ENCODE data around the gene KBTBD4.
"Not testable (repeated sequence)": the region's sequence is repeated elsewhere in the genome, so short reads cannot be mapped to it uniquely, and the experiment has no call there.

The KBTBD4 gene

DNA sequence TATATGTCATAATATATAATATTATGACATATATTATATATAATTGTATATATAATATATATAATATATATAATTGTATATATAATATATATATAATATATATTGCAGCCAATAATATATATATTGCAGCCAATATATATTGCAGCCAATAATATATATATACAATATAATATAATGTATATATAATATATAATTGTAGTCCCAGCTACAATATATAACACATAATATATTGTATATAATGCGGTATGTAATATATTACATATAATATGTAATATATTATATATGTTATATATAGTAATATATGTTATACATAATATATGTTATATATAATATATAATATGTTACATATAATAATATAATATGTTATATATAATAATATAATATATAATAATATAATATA is 20.1 kb downstream of the KBTBD4 start:
- no peak for DNase-seq

GRCh38 chr11:47557004-47557403 is 21.8 kb downstream of the KBTBD4 start:
- DNase-seq = not testable (repeated sequence)

DNA sequence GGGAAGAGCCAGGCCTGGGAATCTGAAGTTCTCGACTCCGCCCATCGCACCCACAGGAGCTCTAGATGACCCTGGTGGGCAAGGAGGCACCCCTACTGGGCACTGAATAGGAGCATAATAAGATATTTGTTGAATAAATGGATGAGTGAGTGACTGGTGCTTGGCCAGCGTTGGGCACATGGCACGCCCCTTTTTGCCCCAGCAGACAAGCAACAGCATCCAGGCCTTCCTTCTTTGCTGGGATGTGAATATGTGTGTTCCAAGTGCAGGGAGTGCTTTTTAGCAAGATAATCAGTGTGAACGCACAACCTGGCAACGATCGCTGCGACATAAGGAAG is 25.4 kb downstream of the KBTBD4 start:
- no peak for DNase-seq

GRCh38 chr11:47552566-47553405 is 26.0 kb downstream of the KBTBD4 start, which contains the start of gene CELF1:
CELF1 (minus strand) TSS chr11:47553132; CDS start chr11:47499523, 53,609 bp downstream.
- DNase-seq = peak; percentile 92

GRCh38 chr11:47552056-47552565 is 26.7 kb downstream of the KBTBD4 start:
- DNase-seq = no peak

DNA sequence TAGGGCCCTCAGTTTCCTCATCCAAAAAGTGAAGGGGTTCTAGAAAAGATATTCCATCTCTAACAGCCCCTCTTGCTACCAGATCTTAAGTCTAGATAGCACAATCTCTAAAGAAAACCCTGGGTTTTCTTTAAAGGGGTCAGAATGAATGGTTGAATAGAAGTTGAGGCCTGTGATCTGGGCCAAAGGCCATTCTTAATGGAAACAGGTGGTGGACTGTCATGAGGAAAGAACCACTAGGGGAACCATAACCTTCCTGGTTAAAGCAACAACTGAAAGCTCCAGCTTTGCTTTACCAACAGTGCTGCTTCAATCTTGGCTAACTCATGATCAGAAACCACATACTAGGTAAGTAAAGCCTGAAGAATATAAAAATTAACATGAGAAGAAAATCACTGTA is 27.7 kb downstream of the KBTBD4 start:
- DNase-seq = no peak

- no peak for DNase-seq
These were observed 28.3 kb downstream of the KBTBD4 start for GRCh38 chr11:47550288-47551047.

- not testable (repeated sequence) for DNase-seq
These were observed 32.5 kb downstream of the KBTBD4 start for GRCh38 chr11:47546274-47546673.

DNA sequence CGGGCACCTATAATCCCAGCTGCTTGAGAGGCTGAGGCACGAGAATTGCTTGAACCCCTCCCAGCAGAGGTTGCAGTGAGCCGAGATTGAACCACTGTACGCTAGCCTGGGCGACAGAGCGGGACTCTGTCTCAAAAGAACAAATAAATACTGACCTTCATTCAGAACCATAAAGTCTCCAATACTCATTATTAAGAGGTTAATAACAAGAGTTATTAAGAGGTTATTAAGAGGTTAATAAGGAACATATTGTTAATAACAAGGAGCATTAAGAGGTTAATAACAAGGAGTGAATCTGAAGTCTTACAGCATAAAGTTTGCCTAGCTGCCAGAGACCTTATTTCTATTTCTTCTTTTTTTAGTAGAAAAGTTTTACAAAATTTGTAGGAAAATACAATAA is 33.5 kb downstream of the KBTBD4 start:
- no peak for DNase-seq

- no peak for DNase-seq
These were observed 37.7 kb downstream of the KBTBD4 start for GRCh38 chr11:47541070-47541469.

DNA sequence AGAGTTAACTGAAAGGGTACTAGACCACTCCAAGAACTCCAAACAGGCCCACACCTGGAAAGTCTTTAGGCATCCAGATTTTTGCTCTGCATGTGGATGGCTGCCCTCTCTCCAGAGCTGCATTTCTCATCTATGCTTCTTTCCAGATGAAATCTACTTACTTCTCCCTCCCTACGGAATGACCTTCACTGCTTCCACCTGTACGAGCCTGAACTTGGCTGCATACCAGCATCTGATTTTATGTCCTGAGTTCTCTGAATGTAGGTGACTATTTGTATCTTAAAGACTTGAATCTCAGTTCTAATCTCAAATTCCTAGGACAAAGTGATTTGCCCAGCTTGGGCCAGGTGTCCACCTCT is 39.1 kb downstream of the KBTBD4 start:
- no peak for DNase-seq

DNA sequence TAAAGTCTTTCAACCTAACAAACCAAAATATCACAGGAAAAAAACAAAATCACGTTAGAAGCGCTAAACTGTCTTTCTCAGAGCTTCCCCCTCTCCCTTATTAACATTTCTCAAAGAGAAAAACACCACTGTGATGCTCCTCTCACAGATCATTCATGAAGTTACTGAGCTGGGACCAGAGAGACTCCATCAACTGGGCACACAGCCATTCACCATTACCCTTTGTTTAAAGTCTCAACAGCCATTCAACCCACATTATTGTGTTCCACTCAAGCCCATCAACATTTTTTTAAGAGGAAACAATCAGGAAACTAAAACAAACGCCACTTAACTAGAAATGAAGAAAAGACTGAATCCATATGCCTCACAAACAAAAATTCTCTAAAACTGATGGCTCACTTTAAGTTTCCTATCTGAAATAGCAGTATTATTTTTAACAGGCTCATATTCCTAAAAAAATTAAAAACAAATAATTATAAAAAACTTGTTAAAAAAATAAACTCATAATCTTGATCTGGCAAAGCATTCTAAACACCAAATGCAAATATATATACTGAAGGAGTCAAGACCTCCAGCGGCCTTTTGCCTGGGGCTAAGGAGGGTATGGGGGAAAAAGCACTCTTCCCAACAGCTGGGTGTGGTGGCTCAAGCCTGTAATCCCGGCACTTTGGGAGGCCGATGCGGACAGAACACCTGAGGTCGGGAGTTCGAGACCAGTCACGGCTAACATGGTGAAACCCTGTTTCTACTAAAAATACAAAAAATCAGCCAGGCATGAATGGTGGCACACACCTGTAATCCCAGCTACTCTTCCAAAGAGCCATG is 39.8 kb downstream of the KBTBD4 start:
- DNase-seq = no peak

DNA sequence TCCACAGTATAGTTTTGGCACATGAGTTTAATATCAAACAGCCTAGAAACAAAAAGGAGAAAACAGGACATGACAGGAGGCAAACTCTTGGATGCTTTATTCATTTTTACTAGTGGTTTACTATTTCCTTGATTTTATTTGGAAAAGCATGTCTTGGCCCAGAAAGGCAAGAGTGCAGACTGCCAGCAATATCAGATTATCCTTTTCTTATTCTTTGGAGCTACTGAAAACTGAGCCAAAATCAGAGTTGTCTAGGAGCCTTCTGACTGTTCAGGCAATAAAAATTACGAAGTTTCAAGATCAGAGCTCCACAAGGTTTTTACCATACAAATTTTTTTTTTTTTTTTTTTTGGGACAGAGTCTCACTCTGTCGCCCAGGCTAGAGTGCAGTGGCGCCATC is 41.9 kb downstream of the KBTBD4 start:
- no peak for DNase-seq

DNA sequence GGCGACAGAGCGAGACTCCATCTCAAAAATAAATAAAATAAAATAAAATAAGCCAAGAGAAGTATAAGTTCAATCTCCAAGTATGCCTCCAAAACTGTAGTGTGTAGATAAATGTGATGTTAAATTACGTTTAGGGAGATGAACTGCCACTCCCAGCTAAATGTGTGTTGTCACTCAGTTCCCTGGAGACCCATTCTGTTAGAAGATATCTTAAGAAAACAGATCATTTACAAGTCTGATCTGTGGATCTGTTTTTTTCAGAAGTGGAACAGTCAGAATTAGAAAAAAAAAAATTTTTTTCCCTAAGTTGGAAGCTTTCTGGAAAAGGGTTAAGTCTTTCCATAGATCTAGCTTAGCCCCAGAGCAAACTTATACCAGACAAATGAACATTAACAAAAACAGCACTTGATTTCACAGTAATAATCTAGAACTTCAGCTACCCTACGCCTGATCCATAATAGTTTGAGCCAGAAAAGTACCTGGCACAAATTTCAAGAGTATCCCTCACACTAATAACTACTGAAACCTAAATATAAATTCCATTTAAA is 44.0 kb downstream of the KBTBD4 start:
- no peak for DNase-seq

- no peak for DNase-seq
These were observed 45.0 kb downstream of the KBTBD4 start for GRCh38 chr11:47533690-47534151.

DNA sequence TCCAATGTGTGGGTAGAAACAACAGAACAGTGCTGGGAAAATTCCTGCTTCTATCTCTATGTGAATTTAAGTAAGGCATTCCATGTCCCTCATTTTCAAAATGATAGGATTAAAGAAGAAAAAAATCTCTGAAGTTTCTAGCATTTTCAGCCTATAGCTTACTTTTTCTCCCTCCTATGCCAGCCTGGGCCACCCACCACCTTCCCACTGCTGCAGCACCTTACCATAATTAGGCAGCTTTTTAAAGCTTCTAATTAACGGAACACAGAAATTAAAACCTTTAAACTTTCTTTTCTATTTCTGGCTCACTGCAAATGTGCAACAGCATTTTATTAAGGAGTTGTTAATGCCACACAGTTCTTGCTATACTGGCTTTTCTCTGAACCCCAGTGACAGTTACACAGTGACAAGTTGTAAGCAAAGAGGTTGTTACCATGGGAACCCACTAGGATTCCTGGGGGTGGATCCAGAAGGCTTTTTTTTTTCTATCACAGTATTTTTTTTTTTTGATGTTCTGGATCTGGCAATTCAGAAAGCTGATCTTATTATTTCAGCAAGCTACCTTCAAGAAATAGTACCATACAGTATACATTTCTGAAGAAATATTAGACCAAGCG is 46.1 kb downstream of the KBTBD4 start:
- DNase-seq = no peak

GRCh38 chr11:47531666-47532065 is 47.1 kb downstream of the KBTBD4 start:
- DNase-seq = no peak

DNA sequence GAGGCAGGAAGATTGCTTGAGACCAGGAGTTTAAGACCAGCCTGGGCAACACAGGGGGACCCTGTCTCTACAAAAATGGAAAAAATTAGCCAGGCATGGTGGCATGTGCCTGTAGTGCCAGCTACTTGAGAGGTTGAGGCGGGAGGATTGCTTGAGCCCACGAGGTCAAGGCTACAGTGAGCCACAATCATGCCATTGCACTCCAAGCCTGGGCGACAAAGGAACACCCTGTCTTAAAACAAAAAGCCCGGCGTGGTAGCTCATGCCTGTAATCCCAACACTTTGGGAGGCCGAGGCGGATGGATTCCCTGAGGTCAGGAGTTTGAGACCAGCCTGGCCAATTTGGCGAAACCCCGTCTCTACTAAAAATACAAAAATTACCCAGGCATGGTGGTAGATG is 48.0 kb downstream of the KBTBD4 start:
- not testable (repeated sequence) for DNase-seq

DNA sequence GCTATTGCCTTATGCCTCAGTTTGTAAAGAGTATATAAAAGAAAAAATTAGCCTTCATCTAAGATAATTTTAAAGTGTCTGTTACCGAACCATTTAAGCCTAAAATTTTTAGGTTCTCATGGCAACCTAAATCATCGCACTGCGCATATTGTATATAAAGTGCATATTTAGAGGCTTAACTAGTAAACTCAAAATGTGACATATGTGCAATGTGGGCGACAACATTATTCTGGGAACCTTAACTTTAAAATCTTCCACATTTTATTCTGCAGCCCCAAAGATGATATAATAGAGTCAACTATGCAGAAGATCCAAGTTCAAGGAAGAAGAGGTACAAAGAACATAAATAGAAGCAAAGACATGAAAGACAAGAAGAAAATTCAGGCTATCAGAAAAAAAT is 48.8 kb downstream of the KBTBD4 start:
- DNase-seq = no peak

DNA sequence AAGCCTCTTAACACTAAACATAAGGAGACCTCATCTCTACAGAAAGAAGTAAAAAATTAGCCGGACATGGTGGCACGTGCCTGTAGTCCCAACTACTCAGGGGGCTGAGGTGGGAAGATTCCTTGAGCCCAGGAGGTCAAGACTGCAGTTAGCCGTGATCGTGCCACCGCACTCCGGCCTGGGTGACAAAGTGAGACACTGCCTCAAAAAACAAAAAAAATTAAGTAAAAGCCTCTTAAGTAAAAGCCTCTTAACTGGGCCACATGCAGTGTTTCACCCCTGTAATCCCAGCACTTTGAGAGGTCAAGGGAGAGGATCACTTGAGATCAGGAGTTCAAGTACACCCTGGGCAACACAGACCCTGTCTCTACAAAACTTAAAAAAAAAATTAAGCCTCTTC is 51.6 kb downstream of the KBTBD4 start:
- DNase-seq = no peak

DNA sequence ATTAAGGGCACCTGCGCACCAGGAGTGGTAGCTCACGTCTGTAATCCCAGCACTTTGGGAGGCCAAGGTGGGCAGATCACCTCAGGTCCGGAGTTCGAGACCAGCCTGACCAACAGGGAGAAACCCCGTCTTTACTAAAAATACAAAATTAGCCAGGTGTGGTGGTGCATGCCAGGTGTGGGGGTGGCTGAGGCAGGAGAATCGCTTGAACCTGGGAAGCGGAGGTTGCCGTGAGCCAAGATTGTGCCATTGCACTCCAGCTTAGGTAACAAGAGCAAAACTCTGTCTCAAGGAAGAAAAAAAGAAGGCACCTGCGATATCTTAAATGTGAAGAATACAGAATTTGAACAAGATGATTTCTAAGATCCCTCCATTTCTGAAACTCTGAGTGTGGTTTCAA is 52.7 kb downstream of the KBTBD4 start:
- DNase-seq = not testable (repeated sequence)

DNA sequence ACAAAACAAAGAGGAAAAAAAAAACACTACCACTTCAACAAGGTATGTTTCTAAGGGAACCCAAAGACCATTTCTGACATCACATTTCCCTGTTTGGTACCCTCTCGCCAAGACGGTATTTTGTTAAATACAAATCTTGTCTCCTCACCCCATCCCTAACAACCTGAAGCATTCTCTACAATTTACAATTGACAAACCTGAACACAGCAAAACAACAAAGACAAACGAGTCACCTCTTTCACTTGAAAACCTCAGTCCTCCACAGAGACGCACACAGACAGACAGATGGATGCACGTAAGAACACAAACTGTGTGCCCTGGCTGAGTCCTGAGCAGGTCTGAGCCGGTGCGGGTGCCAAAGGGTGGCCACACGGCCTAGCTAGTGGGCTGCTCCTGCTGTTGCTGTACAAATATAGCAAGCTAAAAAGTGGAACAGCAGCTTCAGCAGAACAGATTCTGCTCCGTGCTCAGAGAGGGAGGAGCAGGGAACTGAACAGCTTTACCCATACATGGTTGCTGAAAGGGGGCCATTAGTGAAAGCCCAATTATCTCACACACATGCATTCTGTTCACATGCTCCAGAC is 54.4 kb downstream of the KBTBD4 start:
- DNase-seq = peak; percentile 33
